Neural crest cell (in vitro differentiated cells): ENCODE results near the gene LAGE3. TPM values are rescaled to one million over a fixed set of nuclear protein-coding genes. Genes with fewer than 3 reads are reported as not detected.

Source experiments
- DNase-seq: peaks from one replicate; pipeline ENCODE4 v3.0.0; 2021; ENCODE audit warnings: low read depth, mixed read lengths, low spot score
- H3K27ac Mint-ChIP-seq: one replicate; pipeline ENCODE4 v1.8.0; 2021; ENCODE audit warnings: mild to moderate bottlenecking, mixed read lengths; ENCODE audit not compliant: unreplicated experiment
- H3K27me3 Mint-ChIP-seq: 2 replicates; pipeline ENCODE4 v1.8.0; 2021; ENCODE audit warnings: low read depth, mild to moderate bottlenecking, mixed read lengths
- H3K36me3 Mint-ChIP-seq: 2 replicates; pipeline ENCODE4 v1.8.0; 2021; ENCODE audit warnings: low read depth, mild to moderate bottlenecking, mixed read lengths
- H3K4me1 Mint-ChIP-seq: 2 replicates; pipeline ENCODE4 v1.8.0; 2021; ENCODE audit warnings: mixed read lengths
- H3K4me3 Mint-ChIP-seq: one replicate; pipeline ENCODE4 v1.8.0; 2021; ENCODE audit warnings: mild to moderate bottlenecking, mixed read lengths
- H3K9me3 Mint-ChIP-seq: 2 replicates; pipeline ENCODE4 v1.8.0; 2021; ENCODE audit warnings: mixed read lengths
- total RNA-seq: library from RNA; stranded (reverse); gene quantifications from 2 replicates; pipeline ENCODE4 v1.2.1, GENCODE V29; 2021
- TF ChIP-seq, protein P1 (sequence below): fragments of 200-600 bp; sonication (generic); conservative IDR thresholded peaks from 2 replicates; pipeline ENCODE4 v1.5.0; 2021; ENCODE audit warnings: antibody characterized with exemption, mild to moderate bottlenecking

Gene LAGE3
- total RNA-seq, 1 donor from 2014 or later: 22.6 TPM

DNA sequence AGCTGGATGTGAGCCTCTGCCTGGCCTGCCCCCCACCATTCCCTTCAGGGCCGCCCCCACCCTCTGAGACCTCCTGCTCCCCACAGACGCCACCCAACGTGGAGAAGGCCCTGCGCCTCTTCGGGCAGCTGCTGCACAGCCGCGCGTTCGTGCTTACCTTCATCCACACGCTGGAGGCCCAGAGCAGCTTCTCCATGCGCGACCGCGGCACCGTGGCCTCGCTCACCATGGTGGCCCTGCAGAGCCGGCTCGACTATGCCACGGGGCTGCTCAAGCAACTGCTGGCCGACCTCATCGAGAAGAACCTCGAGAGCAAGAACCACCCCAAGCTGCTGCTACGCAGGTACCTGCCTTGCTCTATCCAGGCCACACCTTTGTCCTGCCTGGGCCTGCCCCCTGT, 10.9 kb downstream of the LAGE3 start:
- Mint-ChIP-seq H3K36me3 (peaks cover under 1% of the 10 kb centered on the region), H3K4me3 (no peak overlapping the region), H3K27ac (no peak overlapping the region), H3K27me3 (no peaks in the 10 kb centered on the region), H3K4me1 (no peaks in the 10 kb centered on the region), H3K9me3 (no peaks in the 10 kb centered on the region)
- TF ChIP-seq, protein P1, sequence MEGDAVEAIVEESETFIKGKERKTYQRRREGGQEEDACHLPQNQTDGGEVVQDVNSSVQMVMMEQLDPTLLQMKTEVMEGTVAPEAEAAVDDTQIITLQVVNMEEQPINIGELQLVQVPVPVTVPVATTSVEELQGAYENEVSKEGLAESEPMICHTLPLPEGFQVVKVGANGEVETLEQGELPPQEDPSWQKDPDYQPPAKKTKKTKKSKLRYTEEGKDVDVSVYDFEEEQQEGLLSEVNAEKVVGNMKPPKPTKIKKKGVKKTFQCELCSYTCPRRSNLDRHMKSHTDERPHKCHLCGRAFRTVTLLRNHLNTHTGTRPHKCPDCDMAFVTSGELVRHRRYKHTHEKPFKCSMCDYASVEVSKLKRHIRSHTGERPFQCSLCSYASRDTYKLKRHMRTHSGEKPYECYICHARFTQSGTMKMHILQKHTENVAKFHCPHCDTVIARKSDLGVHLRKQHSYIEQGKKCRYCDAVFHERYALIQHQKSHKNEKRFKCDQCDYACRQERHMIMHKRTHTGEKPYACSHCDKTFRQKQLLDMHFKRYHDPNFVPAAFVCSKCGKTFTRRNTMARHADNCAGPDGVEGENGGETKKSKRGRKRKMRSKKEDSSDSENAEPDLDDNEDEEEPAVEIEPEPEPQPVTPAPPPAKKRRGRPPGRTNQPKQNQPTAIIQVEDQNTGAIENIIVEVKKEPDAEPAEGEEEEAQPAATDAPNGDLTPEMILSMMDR: no peak
- DNase-seq: no peak

DNA sequence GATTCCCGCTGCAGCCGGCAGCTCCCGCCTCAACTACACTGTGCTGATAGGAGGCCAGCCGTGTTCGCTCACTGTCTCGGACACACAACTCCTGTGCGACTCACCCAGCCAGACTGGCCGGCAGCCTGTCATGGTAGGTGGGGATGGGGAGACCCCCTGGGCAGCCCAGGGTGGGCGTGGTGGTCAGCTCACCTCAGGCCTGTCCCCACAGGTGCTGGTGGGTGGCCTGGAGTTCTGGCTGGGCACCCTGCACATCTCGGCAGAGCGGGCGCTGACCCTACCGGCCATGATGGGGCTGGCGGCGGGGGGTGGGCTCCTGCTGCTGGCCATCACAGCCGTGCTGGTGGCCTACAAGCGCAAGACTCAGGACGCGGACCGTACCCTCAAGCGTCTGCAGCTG, 11.5 kb downstream of the LAGE3 start:
- Mint-ChIP-seq H3K36me3 (no peaks in the 10 kb centered on the region), H3K27me3 (no peaks in the 10 kb centered on the region), H3K9me3 (no peaks in the 10 kb centered on the region), H3K27ac (no peak overlapping the region), H3K4me1 (no peaks in the 10 kb centered on the region), H3K4me3 (no peak overlapping the region)
- TF ChIP-seq, protein P1: no peak
- no peak for DNase-seq

DNA sequence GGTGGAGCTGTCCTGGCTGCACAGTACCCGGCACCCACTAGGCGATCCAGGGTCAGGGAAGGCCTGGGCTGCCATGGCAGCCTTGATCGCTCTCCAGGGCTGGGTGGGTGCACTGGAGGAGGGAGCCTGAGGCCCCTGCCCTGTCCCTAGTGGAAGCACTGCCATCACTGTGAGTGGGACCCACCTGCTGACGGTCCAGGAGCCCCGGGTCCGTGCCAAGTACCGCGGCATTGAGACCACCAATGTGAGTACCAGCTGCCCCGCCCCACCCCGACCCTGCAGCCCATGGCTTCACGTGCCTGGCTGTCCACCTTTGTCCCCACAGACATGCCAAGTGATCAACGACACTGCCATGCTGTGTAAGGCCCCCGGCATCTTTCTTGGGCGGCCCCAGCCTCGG, 12.2 kb downstream of the LAGE3 start:
- Mint-ChIP-seq H3K27ac (no peak overlapping the region), H3K4me1 (no peaks in the 10 kb centered on the region), H3K9me3 (no peaks in the 10 kb centered on the region), H3K27me3 (no peaks in the 10 kb centered on the region), H3K36me3 (no peaks in the 10 kb centered on the region), H3K4me3 (no peak overlapping the region)
- TF ChIP-seq, protein P1: no peak
- no peak for DNase-seq

DNA sequence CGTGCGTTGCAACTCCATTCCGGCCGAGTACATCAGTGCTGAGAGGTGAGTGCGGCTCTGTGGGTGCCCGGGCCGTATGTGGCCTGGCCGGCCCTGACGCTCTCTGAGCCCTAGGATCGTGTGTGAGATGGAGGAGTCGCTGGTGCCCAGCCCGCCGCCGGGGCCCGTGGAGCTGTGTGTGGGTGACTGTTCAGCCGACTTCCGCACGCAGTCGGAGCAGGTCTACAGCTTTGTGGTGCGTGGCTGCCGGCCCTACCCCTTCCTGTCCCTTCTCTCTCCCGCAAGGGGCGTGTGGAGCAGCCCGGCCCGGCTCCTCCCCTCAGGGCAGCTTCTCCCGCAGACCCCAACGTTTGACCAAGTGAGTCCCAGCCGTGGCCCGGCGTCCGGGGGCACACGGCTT, 13.0 kb downstream of the LAGE3 start:
- H3K4me3 Mint-ChIP-seq: no peak overlapping the region
- no peaks in the 10 kb centered on the region for H3K27me3 Mint-ChIP-seq
- H3K27ac Mint-ChIP-seq: no peak overlapping the region
- no peaks in the 10 kb centered on the region for H3K4me1 Mint-ChIP-seq
- DNase-seq: no peak
- H3K9me3 Mint-ChIP-seq: no peaks in the 10 kb centered on the region
- no peaks in the 10 kb centered on the region for H3K36me3 Mint-ChIP-seq
- TF ChIP-seq, protein P1: no peak

DNA sequence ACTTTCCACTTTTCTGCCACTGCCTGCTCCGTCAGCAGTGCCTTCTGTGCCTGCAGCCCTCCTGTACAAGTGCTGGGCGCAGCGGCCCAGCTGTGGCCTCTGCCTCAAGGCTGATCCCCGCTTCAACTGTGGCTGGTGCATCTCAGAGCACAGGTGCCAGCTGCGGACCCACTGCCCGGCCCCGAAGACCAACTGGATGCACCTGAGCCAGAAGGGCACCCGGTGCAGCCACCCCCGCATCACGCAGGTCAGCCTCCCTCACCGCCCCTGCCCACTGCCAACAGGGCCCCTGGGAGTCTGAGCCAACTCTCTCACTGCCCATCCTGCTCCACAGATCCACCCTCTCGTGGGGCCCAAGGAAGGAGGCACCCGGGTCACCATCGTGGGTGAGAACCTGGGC, 13.5 kb downstream of the LAGE3 start:
- Mint-ChIP-seq H3K27ac (no peak overlapping the region), H3K27me3 (no peaks in the 10 kb centered on the region), H3K4me3 (no peak overlapping the region), H3K9me3 (no peaks in the 10 kb centered on the region), H3K4me1 (no peaks in the 10 kb centered on the region), H3K36me3 (no peaks in the 10 kb centered on the region)
- TF ChIP-seq, protein P1: no peak
- DNase-seq: no peak

DNA sequence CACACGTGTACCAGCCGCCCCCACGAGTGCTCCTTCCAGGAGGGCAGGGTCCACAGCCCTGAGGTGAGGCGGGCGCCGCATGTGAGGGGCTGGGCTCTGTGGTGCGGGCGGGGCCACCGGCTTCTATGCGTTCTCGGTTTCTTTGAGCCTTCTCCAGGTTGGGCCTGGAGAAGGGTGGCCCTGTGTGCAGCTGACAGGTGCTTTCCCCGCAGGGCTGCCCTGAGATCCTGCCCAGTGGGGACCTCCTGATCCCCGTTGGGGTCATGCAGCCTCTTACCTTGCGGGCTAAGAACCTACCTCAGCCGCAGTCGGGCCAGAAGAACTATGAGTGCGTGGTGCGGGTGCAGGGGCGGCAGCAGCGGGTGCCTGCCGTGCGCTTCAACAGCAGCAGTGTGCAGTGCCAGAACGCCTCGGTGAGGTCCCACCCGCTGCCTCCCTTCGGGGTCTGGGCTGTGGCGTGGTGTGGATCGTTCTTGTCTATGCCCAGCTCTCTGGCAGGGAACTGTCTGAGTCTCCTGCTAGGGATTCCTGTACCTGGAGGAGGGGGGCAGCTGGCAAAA, 14.2 kb downstream of the LAGE3 start:
- Mint-ChIP-seq H3K36me3 (no peaks in the 10 kb centered on the region), H3K4me3 (no peak overlapping the region), H3K27me3 (no peaks in the 10 kb centered on the region), H3K4me1 (no peaks in the 10 kb centered on the region), H3K9me3 (no peaks in the 10 kb centered on the region), H3K27ac (no peak overlapping the region)
- no peak for DNase-seq
- TF ChIP-seq, protein P1: no peak
